Sigmoid colon (tissue), 4 donors: ENCODE measurements around the gene ANO2.

Experiments
- EP300 ChIP-seq, 4 donors: sonication (generic); formaldehyde crosslinking; IDR thresholded peaks; one replicate each; pipeline ENCODE4 v1.6.1; 2017; ENCODE audit warnings: antibody characterized with exemption in 4 of 4
- POLR2A ChIP-seq, 2 donors: fragments of 450-650 bp; IDR thresholded peaks; one replicate each; pipeline ENCODE4 v1.6.1; 2016; ENCODE audit warnings: antibody characterized with exemption in 2 of 2, mild to moderate bottlenecking in 2 of 2, moderate library complexity in 2 of 2
- POLR2AphosphoS5 ChIP-seq, 4 donors: sonication (generic); formaldehyde crosslinking; IDR thresholded peaks; one replicate each; pipeline ENCODE4 v1.6.1; 2017; ENCODE audit warnings: antibody characterized with exemption in 4 of 4
- TF ChIP-seq, protein P1 (sequence below), 4 experiments: fragments of 450-650 bp in 3 of 4; fragments of 200-600 bp in 1 of 4; IDR thresholded peaks; one replicate each; pipeline ENCODE4 v1.5.1; 2016 to 2019; ENCODE audit warnings: antibody characterized with exemption in 4 of 4, mild to moderate bottlenecking in 3 of 4, moderate library complexity in 2 of 4

DNA sequence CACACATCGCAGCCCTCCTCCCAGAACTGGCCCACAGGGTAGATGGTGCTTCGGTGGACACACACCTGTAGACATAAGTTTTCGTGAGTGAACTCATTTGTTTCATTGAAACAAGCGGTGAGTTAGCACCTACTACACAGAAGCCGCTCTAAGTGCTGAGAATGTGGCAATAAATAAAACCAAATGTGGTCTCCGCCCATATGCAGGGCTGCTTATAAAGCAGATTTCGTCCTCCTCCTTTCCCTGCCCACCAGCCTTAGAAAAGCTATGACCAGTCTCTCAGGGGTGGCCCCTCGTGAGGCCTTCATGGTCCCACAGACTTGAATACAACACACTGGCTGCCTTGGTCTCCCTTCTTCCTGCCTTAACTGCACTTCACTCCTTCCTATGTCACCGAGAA, 31.1 kb upstream of the ANO2 start:
- TF ChIP-seq, protein P1, sequence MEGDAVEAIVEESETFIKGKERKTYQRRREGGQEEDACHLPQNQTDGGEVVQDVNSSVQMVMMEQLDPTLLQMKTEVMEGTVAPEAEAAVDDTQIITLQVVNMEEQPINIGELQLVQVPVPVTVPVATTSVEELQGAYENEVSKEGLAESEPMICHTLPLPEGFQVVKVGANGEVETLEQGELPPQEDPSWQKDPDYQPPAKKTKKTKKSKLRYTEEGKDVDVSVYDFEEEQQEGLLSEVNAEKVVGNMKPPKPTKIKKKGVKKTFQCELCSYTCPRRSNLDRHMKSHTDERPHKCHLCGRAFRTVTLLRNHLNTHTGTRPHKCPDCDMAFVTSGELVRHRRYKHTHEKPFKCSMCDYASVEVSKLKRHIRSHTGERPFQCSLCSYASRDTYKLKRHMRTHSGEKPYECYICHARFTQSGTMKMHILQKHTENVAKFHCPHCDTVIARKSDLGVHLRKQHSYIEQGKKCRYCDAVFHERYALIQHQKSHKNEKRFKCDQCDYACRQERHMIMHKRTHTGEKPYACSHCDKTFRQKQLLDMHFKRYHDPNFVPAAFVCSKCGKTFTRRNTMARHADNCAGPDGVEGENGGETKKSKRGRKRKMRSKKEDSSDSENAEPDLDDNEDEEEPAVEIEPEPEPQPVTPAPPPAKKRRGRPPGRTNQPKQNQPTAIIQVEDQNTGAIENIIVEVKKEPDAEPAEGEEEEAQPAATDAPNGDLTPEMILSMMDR (IDR thresholded peaks at IDR 0.05): no peak
- TF ChIP-seq POLR2AphosphoS5 (IDR thresholded peaks at IDR 0.05): no peak
- no peak for TF ChIP-seq POLR2A (IDR thresholded peaks at IDR 0.05)
- no peak for TF ChIP-seq EP300 (IDR thresholded peaks at IDR 0.05)
